Activated CD4-positive, alpha-beta memory T cell treated with anti-CD3 and anti-CD28 coated beads, Interleukin-2, amount 10 ng/mL, durations not matched to agents 7 days and 5 days (primary cell): ENCODE measurements around the gene TLR3. TPM values are rescaled to one million over a fixed set of nuclear protein-coding genes. Genes with fewer than 3 reads are reported as not detected.
"Not testable (repeated sequence)": the region's sequence is repeated elsewhere in the genome, so short reads cannot be mapped to it uniquely, and the experiment has no call there.

Experiments used
- CTCF ChIA-PET: fragments of 350-600 bp; sonication (Branson Sonifier 250); formaldehyde crosslinking; loops from one replicate; lab custom pipeline; 2021; ENCODE audit warnings: antibody characterized with exemption, inconsistent platforms; lab: Charles Lee
- POLR2A ChIA-PET: fragments of 350-600 bp; sonication (Branson Sonifier 250); formaldehyde crosslinking; loops from one replicate; lab custom pipeline; 2021; ENCODE audit warnings: antibody characterized with exemption; lab: Charles Lee
- DNase-seq: peaks from one replicate; pipeline ENCODE4 v3.0.0-alpha.2; 2020
- H3K27ac Mint-ChIP-seq: one replicate; pipeline ENCODE4 v1.8.0; 2021; ENCODE audit warnings: mild to moderate bottlenecking, mixed read lengths
- H3K27me3 Mint-ChIP-seq: one replicate; pipeline ENCODE4 v1.8.0; 2021; ENCODE audit warnings: mixed read lengths
- H3K36me3 Mint-ChIP-seq: one replicate; pipeline ENCODE4 v1.8.0; 2021; ENCODE audit warnings: low read depth, mixed read lengths
- H3K4me1 Mint-ChIP-seq: one replicate; pipeline ENCODE4 v1.8.0; 2021; ENCODE audit warnings: mixed read lengths
- H3K4me3 Mint-ChIP-seq: one replicate; pipeline ENCODE4 v1.8.0; 2021; ENCODE audit warnings: mild to moderate bottlenecking, mixed read lengths
- H3K9me3 Mint-ChIP-seq: one replicate; pipeline ENCODE4 v1.8.0; 2021; ENCODE audit warnings: mixed read lengths
- total RNA-seq, 2 experiments: library from RNA; stranded (reverse); gene quantifications; one replicate each; pipeline ENCODE4 v1.2.3, GENCODE V29; 2021

The TLR3 gene
- total RNA-seq, 2 experiments from 2014 or later, result 2.2 to 3.3 TPM

DNA sequence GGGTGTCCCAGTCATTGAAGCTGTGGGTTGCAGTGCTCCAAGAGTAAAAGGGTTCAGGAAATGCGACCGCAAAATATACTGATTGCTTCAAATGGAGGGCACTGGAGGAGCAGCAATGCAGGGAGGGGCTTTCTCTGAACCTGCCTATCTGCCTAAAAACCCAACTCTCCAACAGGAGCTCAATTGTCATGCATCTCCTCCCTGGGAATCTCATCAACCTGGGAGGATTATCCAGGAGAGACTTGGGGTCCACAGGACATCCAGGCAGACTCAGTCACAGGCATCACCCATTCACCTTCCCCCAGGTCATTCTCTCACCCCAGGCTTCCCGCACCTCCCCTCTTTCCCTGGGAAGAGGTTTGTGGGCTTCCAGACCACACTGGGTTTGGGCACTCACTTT, 38.2 kb upstream of the TLR3 start:
- ChIA-PET CTCF (interaction anchor here (0.7 kb wide), 1 partner anchor 9 kb away, joined by 3 read pairs; no protein-coding TSS in a partner anchor), POLR2A (no interaction called here)
- no peak for DNase-seq
- H3K27me3 Mint-ChIP-seq, result peaks cover 13% of the 10 kb centered on the region
- H3K4me1 Mint-ChIP-seq, result no peaks in the 10 kb centered on the region
- no peak overlapping the region for H3K27ac Mint-ChIP-seq
- no peak overlapping the region for H3K4me3 Mint-ChIP-seq
- H3K36me3 Mint-ChIP-seq, result no peaks in the 10 kb centered on the region
- peaks cover 4% of the 10 kb centered on the region for H3K9me3 Mint-ChIP-seq

DNA sequence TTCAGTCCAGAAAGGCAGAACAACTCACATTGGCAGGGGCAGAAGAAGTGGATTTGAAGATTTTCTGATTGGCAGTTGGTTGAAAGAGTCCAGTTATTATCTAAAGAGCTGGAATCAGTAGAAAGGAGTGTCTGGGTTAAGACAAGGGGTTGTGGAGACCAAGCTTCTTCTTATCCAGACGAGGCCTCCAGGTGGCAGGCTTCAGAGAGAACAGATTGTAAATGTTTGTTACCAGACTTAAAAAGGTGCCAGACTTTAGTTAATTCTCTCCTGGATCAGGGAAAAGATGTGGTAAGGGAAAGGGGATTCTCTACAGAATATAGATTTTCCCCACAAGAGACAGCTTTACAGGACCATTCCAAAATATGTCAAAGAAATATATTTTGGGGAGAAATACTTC, 36.7 kb upstream of the TLR3 start:
- H3K4me3 Mint-ChIP-seq, result no peak overlapping the region
- peaks cover 4% of the 10 kb centered on the region for H3K9me3 Mint-ChIP-seq
- no peak for DNase-seq
- ChIA-PET CTCF (no interaction called here), POLR2A (no interaction called here)
- no peaks in the 10 kb centered on the region for H3K36me3 Mint-ChIP-seq
- H3K27me3 Mint-ChIP-seq, result peaks cover 20% of the 10 kb centered on the region
- no peaks in the 10 kb centered on the region for H3K4me1 Mint-ChIP-seq
- H3K27ac Mint-ChIP-seq, result no peak overlapping the region

DNA sequence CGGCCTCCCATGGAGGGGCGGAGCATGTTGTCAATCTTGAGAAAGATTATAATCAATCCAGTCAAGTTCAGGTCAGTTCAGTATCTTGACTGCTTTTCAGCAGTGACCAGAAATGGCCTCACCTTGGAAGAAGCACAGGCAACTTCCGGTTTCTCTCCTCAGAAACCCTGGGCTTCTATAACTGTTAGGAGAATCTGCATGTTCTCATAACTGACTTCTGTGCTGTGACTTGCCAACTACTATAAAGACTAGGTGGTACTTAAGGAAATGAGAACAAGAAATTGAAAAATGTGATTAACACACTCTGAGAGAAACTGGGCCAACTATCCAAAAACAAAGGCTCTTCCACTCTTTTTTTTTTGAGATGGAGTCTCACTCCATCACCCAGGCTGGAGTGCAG, 35.9 kb upstream of the TLR3 start:
- Mint-ChIP-seq H3K9me3 (peaks cover 4% of the 10 kb centered on the region), H3K4me3 (no peak overlapping the region), H3K4me1 (no peaks in the 10 kb centered on the region), H3K27ac (no peak overlapping the region), H3K27me3 (peaks cover 24% of the 10 kb centered on the region), H3K36me3 (no peaks in the 10 kb centered on the region)
- CTCF ChIA-PET, result no interaction called here
- DNase-seq, result no peak
- POLR2A ChIA-PET, result no interaction called here

DNA sequence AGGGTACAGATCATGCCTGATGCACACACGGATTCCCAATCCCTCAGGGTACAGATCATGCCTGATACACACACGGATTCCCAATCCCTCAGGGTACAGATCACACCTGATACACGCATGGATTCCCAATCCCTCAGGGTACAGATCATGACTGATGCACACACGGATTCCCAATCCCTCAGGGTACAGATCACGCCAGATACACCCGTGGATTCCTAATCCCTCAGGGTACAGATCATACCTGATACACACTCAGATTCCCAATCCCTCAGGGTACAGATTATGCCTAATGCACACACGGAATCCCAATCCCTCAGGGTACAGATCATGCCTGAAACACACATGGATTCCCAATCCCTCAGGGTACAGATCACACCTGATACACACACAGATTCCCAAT, 34.3 kb upstream of the TLR3 start:
- H3K4me1 Mint-ChIP-seq, H3K9me3 Mint-ChIP-seq, H3K4me3 Mint-ChIP-seq, H3K27ac Mint-ChIP-seq, CTCF ChIA-PET, POLR2A ChIA-PET, DNase-seq, H3K36me3 Mint-ChIP-seq: not testable (repeated sequence)
- H3K27me3 Mint-ChIP-seq, result peaks cover 26% of the 10 kb centered on the region

DNA sequence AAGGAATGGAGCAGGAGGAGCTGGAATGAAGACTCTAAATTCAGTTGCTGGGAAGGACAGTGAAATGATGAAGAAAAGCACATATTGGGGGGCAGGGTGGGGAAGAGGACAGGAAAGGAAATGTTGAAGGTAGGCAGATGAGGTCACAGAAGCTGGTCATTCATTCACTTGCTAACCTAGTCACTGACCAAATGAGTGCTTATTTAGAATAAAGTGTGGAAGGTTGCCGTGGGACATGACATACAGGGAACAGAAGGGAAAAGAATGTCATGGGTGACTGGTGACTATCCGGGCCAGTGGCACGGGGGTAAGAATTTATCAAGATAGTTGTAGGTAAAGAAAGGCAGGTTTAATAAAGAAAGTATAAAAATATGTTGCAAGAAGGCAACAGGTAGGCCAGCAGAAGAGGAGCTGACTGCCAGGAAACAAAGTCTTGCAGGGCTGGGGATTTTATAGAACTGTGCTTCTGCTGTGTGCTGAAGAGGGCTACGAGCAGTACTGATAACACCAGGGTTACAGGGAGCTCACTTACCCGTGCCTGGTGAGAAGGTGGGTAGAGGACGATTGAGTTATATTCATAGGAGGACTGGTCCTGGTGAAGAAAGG, 31.9 kb upstream of the TLR3 start:
- Mint-ChIP-seq H3K4me3 (no peak overlapping the region), H3K27me3 (peaks cover 21% of the 10 kb centered on the region), H3K4me1 (no peaks in the 10 kb centered on the region), H3K27ac (no peak overlapping the region), H3K9me3 (peaks cover 4% of the 10 kb centered on the region), H3K36me3 (no peaks in the 10 kb centered on the region)
- CTCF ChIA-PET, result interaction anchor here (1.0 to 2.7 kb wide), 7 partner anchors 13 to 397 kb away, joined by 3 to 18 read pairs (median 4); no protein-coding TSS in a partner anchor
- DNase-seq, result no peak
- POLR2A ChIA-PET, result no interaction called here

DNA sequence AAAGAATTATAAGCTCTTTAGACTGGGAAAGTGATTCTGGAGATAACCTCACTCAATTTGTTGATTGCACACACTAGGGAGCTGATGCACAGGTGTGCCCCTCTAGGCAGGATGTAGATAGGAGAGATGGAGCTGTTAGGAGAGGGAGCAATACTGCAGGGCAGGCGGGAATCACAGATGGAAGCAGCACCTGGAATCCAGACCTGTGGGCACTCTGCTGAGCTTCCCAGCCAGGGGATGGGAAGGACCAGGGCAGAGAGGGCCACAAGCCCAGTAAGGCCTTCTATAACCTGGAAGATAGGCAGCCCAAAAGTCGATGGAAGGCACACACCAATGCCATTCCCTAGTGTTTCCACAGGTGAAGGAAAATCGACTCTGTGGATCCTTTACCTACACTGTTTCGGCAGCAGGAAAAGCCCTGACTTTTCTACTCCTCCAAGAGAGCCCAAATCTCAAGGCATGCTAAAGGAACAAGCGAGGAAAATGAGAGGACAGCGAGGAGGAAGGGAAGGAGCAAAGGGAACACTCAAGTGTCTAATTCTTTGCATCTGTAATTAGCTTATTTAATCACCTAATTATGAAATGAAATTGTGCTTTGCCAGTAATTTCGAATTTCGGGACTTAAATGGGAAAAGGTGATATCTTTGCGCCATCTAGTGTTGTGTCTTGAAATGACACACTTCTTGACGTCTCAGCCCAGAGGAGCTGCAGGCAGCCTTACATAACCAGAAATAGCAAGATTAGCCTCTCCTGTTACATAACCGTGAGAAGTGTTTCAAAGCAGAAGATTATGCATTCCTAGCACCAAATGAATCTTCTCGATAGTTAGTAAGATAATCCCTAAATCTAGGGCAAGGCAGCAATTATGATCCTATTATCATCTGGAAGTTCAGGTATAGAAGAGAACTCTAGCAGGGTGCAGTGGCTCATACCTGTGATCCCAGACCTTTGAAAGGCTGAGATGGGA, 31.0 kb upstream of the TLR3 start:
- no peak overlapping the region for H3K27ac Mint-ChIP-seq
- CTCF ChIA-PET, result interaction anchor here (0.6 to 2.7 kb wide), 18 partner anchors 13 to 399 kb away, joined by 3 to 18 read pairs (median 4); partner anchors contain the start of gene CYP4V2
- peaks cover 4% of the 10 kb centered on the region for H3K9me3 Mint-ChIP-seq

DNA sequence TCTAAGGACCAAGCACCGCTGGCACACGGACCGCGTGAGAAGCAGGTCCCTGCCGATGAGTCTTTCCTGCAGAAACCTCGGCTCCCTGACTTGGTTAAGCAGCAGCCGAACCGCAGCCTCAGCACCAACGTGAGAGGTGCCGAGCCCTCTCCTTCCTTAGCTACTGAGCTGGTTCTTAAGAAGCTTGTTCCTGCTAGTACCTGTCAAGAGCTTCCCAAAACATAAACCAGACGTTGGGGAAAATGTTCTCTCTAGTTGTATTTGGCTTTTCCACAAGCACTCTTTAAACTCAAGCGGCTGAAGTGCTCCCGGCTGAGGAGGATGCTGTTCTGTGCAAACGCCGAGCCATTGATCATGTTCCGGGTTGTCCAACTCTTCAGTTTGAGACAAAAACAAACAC, 29.3 kb upstream of the TLR3 start:
- CTCF ChIA-PET, result interaction anchor here (0.6 to 2.0 kb wide), 6 partner anchors 11 to 98 kb away, joined by 3 to 9 read pairs (median 4); no protein-coding TSS in a partner anchor
- POLR2A ChIA-PET, result no interaction called here
- no peak overlapping the region for H3K27ac Mint-ChIP-seq

More for the DNA sequence above, 31.0 kb upstream of the TLR3 start:
- Mint-ChIP-seq H3K36me3 (no peaks in the 10 kb centered on the region), H3K4me1 (no peaks in the 10 kb centered on the region), H3K27me3 (peaks cover 21% of the 10 kb centered on the region), H3K4me3 (no peak overlapping the region)
- peak; percentile 31 for DNase-seq
- POLR2A ChIA-PET, result no interaction called here

DNA sequence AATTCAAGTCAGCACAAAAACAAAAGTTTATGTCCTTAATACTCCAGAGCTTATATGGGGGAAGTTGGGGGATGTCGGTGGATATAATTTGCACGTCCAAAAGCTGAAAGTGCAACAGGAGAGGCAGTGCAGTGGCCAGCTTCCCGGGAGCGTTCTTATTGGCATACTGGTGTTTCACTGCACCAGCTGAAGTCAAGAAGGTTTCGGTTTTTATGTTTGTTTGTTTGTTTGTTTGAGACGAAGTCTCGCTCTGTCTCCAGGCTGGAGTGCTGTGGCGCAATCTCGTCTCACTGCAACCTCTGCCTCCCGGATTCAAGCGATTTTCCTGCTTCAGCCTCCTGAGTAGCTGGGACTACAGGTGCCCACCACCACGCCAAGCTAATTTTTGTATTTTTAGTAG, 28.6 kb upstream of the TLR3 start:
- Mint-ChIP-seq H3K27me3 (peaks cover 15% of the 10 kb centered on the region), H3K4me3 (no peak overlapping the region), H3K36me3 (no peaks in the 10 kb centered on the region)

More for the DNA sequence above, 29.3 kb upstream of the TLR3 start:
- no peak overlapping the region for H3K4me3 Mint-ChIP-seq
- no peaks in the 10 kb centered on the region for H3K36me3 Mint-ChIP-seq
- H3K4me1 Mint-ChIP-seq, result no peaks in the 10 kb centered on the region
- peaks cover 4% of the 10 kb centered on the region for H3K9me3 Mint-ChIP-seq
- DNase-seq, result no peak
- H3K27me3 Mint-ChIP-seq, result peaks cover 19% of the 10 kb centered on the region

DNA sequence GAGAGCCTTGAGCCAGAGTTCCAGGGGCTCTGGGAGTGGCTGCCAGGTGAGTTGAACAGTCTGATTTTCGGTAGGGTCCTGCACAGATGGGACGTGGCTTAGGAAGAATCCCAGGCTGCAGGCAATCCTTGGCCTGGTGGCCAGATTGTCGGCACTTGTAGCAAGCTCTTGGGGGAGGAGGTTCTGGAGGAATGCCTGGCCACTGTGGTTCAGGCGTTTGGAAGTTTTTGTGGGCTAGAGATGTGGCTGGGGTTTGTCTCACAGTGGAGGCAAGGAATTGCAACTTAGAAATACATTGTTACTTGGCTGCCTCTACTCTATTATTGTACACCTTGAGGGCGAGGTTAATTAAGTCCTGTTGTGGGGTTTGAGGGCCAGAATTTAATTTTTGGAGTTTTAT, 21.5 kb upstream of the TLR3 start:
- H3K27ac Mint-ChIP-seq, H3K4me3 Mint-ChIP-seq, H3K36me3 Mint-ChIP-seq, POLR2A ChIA-PET, H3K4me1 Mint-ChIP-seq, CTCF ChIA-PET, H3K27me3 Mint-ChIP-seq, H3K9me3 Mint-ChIP-seq, DNase-seq: not testable (repeated sequence)

More for the DNA sequence above, 28.6 kb upstream of the TLR3 start:
- POLR2A ChIA-PET, result no interaction called here
- Mint-ChIP-seq H3K9me3 (no peaks in the 10 kb centered on the region), H3K4me1 (no peaks in the 10 kb centered on the region), H3K27ac (no peak overlapping the region)
- CTCF ChIA-PET, result interaction anchor here (0.7 to 0.9 kb wide), 2 partner anchors 16 to 28 kb away, joined by 3 read pairs; no protein-coding TSS in a partner anchor
- DNase-seq, result no peak

DNA sequence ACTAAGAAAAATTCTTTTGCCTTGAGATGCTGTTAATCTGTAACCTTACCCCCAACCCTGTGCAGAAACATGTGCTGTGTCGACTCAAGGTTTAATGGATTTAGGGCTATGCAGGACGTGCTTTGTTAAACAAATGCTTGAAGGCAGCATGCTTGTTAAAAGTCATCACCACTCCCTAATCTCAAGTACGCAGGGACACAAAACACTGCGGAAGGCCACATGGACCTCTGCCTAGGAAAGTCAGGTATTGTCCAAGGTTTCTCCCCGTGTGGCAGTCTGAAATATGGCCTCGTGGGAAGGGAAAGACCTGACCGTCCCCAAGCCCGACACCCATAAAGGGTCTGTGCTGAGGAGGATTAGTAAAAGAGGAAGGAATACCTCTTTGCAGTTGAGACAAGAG, 18.8 kb upstream of the TLR3 start:
- H3K4me3 Mint-ChIP-seq, POLR2A ChIA-PET, CTCF ChIA-PET, H3K27ac Mint-ChIP-seq, H3K4me1 Mint-ChIP-seq, H3K9me3 Mint-ChIP-seq, H3K36me3 Mint-ChIP-seq, DNase-seq, H3K27me3 Mint-ChIP-seq: not testable (repeated sequence)

DNA sequence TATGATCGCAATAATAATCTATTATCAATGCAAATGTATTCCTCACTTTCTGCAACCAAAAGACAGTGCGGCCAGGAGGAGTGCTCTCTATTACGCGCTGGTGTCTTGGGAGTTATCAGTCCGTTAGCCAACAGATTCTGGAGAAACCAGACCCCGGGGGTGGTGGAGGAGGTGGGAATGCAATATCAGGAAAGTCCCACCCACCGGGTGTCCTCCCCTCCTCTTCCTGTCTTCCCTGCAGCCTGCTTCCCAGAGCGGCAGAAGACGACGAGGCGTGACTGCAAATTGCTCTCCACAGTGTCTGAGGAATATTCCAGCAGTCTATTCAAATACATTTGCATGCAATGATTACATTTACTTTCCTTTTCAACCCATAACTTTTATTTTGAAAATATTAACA, 17.9 kb upstream of the TLR3 start:
- no peak overlapping the region for H3K27ac Mint-ChIP-seq
- H3K36me3 Mint-ChIP-seq, result no peaks in the 10 kb centered on the region
- POLR2A ChIA-PET, result no interaction called here
- CTCF ChIA-PET, result no interaction called here
- no peaks in the 10 kb centered on the region for H3K27me3 Mint-ChIP-seq
- H3K4me1 Mint-ChIP-seq, result no peaks in the 10 kb centered on the region
- DNase-seq, result no peak
- H3K9me3 Mint-ChIP-seq, result no peaks in the 10 kb centered on the region
- no peak overlapping the region for H3K4me3 Mint-ChIP-seq

DNA sequence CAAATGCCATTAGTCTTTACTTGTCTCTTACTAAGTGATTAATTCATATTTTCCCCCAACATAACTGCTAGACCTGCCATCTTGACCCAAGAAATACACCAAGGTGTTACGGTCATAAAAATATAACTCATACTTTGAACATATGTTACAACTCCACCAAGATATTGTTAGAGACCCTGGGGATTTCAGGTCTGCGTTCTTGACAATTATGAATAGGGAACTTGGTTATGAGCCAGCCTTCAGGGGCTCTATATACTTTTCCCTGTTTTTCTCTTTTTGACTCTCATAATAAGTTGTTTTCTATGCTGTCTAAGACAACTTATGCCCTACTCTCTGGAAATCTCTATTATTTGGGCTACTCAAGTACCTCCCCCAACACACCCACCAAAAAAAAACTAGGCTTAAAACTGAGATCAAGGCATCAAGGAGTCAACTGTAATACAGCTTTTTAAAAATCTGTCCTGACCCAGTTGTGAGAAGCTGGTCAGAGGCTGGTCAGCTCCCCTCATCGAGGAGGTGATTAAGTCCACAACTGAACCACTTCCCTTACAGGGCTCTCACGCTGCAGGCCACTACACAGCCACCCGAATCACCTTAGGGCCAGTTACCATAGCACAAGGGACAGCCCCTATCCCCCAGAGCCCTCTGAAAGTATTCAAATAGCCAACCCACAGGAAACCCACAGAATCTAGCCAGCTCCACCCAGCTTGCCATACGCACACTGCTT, 10.5 kb upstream of the TLR3 start:
- H3K36me3 Mint-ChIP-seq, result peaks cover 2% of the 10 kb centered on the region
- no peak overlapping the region for H3K4me3 Mint-ChIP-seq
- H3K27ac Mint-ChIP-seq, result no peak overlapping the region
- ChIA-PET POLR2A (no interaction called here), CTCF (interaction anchor here (1.0 kb wide), 1 partner anchor 21 kb away, joined by 3 read pairs; no protein-coding TSS in a partner anchor)
- peaks cover 5% of the 10 kb centered on the region for H3K9me3 Mint-ChIP-seq
- H3K4me1 Mint-ChIP-seq, result peaks cover 10% of the 10 kb centered on the region
- peaks cover 11% of the 10 kb centered on the region for H3K27me3 Mint-ChIP-seq
- peak; percentile 29 for DNase-seq

DNA sequence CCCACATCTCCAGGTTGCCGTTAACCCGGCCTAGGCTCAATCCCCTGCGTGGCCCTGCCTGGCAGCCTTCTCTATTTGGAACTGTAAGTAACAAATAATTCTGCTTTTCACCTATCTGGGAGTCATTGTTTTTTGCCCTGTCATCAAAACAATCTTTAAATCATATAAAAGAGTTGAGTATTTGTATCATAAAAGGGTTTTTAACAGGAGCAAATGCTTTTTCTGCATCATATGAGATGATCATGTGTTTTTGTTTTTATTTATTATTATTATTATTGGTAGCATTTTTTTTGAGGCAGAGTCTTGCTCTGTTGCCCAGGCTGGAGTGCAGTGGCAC, 10.0 kb upstream of the TLR3 start:
- Mint-ChIP-seq H3K4me1 (peaks cover 10% of the 10 kb centered on the region), H3K4me3 (no peak overlapping the region), H3K36me3 (peaks cover 2% of the 10 kb centered on the region), H3K27me3 (peaks cover 14% of the 10 kb centered on the region), H3K27ac (no peak overlapping the region), H3K9me3 (peaks cover 5% of the 10 kb centered on the region)
- DNase-seq, result no peak
- CTCF ChIA-PET, result interaction anchor here (1.0 kb wide), 1 partner anchor 22 kb away, joined by 3 read pairs; no protein-coding TSS in a partner anchor
- POLR2A ChIA-PET, result no interaction called here
